NCI-H2227 treated with DMSO at 0.1 percent for 48 hours (cell line): ENCODE results near the gene FBXL2.
"Not testable (repeated sequence)": the region's sequence is repeated elsewhere in the genome, so short reads cannot be mapped to it uniquely, and the experiment has no call there.

Source experiments
- DNase-seq: peaks from one replicate; lab custom pipeline; 2025; lab: John Stamatoyannopoulos, UW

The FBXL2 gene

GRCh38 chr3:33429306-33429705 is 152.1 kb downstream of the FBXL2 start:
- not testable (repeated sequence) for DNase-seq

GRCh38 chr3:33430061-33430460 is 152.8 kb downstream of the FBXL2 start:
- no peak for DNase-seq

- no peak for DNase-seq
Observed at GRCh38 chr3:33430571-33430970, 153.3 kb downstream of the FBXL2 start.

GRCh38 chr3:33433843-33434242 is 156.6 kb downstream of the FBXL2 start:
- no peak for DNase-seq
